Stimulated activated CD4-positive, alpha-beta T cell treated with anti-CD3 and anti-CD28 coated beads, Interleukin-1b, Interleukin-23, amount 100 ng/mL, for 4 hours (primary cell): ENCODE results near the gene TGFB1.
"Not testable (repeated sequence)": the region's sequence is repeated elsewhere in the genome, so short reads cannot be mapped to it uniquely, and the experiment has no call there.

Experiments
- DNase-seq, 2 donors: peaks; one replicate each; pipeline ENCODE4 v3.0.0-alpha.2; 2020; ENCODE audit warnings: low read depth in 2 of 2

The TGFB1 gene

GRCh38 chr19:41369769-41370168 lies 16.0 kb upstream of the TGFB1 start:
- no peak for DNase-seq

- DNase-seq, result no peak
These were observed 14.2 kb upstream of the TGFB1 start for GRCh38 chr19:41367848-41368301.

GRCh38 chr19:41366089-41366488 lies 12.4 kb upstream of the TGFB1 start:
- DNase-seq, result no peak

GRCh38 chr19:41364524-41365391 lies 11.0 kb upstream of the TGFB1 start:
- DNase-seq, result no peak

DNA sequence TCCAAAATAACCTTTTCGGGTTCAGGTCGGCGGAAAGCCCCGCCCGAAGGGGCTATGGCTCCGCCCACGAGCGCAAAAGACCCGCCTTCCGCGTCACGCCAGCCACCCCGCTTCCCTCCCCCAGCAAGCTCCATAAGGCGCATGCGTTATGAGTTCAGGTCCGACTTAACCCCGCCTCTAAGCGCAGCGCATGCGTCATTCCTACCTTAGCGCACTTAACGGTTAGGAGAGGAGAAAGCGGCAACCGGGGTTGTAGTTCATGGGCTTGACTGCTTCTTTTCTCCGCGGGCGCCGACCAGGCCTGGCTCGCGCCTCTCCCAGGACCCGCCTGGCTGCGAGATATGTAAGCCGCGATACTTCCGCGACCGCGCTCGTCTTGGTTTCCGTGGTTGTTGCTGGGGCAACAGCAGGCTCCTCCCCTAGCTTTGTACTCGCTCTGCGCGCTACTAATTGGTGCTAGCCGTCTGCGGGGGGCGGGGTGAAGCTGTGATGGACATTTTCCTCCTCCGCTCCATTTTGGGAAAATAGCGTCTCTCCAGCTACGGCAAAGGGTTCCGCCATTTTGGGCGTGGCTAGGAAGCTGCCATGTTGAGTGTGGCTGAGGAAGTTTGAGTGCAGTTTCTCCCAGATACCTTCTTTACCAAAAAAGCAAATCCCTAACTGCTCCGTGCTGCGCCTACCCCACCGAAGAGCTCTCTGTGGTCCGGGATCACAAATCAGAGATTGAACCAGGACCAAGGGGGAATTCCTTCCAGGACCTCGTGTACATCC lies 10.2 kb upstream of the TGFB1 start, which contains the start of gene B9D2:
Gene B9D2 (minus strand): TSS at position 397 of the 771 bp plus-strand sequence. CDS start 630 bp downstream, outside the sequence.
- DNase-seq, result peak; percentile 94 to 96

DNA sequence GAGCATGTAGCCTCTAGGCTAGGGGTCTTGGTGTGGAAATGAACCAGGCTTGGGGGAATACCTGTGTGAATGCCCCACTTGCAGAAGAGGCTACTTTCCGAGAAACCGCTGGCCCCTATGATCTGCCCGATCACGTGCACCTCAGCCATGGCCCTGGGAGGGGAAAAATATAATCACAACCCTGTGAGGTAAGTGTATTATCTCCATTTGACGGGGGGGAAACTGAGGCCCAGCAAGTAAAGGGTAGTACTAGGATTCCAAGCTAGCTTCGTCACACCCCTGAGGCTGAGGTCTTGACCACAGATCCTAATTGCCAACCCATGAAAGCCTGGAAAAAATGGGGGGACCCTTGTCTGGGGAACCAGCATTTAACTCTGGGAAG lies 9.6 kb upstream of the TGFB1 start:
- no peak for DNase-seq

DNA sequence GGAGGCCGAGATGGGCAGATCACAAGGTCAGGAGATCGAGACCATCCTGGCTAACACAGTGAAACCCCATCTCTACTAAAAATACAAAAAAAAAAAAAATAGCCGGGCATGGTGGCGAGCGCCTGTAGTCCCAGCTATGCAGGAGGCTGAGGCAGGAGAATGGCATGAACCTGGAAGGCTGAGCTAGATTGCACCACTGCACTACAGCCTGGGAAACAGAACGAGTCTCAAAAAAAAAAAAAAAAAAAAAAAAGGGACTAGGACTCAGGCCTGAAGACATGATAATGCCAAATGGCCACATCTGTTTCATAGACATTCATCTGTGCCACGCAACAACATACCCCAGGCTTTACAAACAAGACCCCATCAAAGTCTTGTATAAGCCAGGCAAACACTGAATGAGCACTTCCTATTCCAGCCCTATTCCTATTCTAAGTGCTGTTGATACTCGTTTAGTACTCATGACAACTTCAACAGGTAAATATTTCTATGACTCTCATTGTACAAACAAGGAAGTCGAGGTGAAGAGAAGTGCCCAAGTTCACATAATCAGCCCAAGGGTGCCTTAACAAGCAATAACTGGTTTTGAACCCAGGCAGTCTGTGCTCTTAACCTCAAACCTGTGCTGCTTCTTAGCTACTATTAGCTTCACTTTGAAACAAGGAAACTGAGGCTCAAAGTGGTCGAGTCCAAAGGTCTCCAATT lies 8.6 kb upstream of the TGFB1 start:
- DNase-seq, result no peak

GRCh38 chr19:41359741-41360140 lies 6.0 kb upstream of the TGFB1 start:
- DNase-seq, result no peak

- no peak for DNase-seq
These were observed 4.0 kb upstream of the TGFB1 start for GRCh38 chr19:41357746-41358145.

DNA sequence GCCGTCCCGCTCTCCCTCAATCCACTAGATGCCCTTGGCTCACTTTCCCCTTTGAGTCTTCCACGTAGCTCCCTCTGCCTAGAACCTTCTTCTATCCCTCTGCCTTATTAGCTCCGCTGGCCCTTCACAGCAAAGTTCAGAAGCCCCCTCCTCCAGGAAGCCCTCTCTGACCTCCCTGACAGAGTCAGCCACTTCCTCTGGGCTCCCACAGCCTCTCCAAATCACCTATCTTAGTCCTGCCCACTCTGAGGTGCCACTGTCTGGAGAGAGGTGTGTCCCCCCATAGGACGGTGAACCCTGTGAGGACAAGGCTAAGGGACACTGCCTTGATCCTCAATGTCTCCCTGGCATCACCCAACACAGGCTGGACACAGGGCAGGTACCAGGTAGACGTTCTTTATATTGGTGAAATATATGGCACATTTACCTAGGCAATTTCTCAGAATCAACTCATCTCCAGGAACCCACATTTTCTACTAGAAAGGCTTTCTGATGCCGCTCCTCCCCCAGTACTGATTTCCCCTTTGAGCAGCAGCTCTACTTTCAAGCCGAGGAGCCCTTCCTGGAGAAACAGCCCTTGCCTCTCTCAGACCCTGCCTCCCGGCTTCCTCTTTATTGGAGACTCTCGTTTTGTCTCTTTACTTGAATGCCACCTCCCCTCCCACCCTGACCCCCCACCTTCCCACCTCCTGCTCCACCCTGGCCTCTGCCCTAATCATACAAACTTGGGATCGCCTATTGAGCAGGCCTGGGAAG lies 3.4 kb upstream of the TGFB1 start:
- no peak for DNase-seq

- no peak for DNase-seq
These were observed 2.1 kb upstream of the TGFB1 start for GRCh38 chr19:41355802-41356201.

GRCh38 chr19:41355035-41355434 lies 1.3 kb upstream of the TGFB1 start:
- DNase-seq, result no peak

- DNase-seq, result no peak
These were observed 726 bp upstream of the TGFB1 start for GRCh38 chr19:41354343-41354953.

DNA sequence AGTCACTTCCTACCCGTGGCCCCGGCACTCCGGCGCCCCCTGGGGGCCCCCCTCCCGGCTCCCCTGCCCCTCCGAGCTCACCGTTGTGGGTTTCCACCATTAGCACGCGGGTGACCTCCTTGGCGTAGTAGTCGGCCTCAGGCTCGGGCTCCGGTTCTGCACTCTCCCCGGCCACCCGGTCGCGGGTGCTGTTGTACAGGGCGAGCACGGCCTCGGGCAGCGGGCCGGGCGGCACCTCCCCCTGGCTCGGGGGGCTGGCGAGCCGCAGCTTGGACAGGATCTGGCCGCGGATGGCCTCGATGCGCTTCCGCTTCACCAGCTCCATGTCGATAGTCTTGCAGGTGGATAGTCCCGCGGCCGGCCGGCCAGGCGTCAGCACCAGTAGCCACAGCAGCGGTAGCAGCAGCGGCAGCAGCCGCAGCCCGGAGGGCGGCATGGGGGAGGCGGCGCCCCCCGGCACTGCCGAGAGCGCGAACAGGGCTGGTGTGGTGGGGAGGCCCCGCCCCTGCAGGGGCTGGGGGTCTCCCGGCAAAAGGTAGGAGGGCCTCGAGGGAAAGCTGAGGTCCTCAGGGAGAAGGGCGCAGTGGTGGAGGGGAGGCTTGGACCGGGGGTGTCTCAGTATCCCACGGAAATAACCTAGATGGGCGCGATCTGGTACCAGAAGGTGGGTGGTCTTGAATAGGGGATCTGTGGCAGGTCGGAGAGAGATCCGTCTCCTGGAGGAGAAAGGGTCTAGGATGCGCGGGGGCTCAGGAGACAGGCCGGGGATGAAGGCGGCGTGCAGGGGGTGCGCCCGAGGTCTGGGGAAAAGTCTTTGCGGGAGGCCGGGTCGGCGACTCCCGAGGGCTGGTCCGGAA lies 885 bp downstream of the TGFB1 start:
- peak; percentile 74 to 75 for DNase-seq

GRCh38 chr19:41352279-41352608 lies 1.5 kb downstream of the TGFB1 start:
- DNase-seq, result no peak

GRCh38 chr19:41351339-41352245 lies 2.1 kb downstream of the TGFB1 start:
- peak; percentile 74 to 77 for DNase-seq

GRCh38 chr19:41350735-41351338 lies 2.9 kb downstream of the TGFB1 start:
- no peak for DNase-seq

- not testable (repeated sequence) for DNase-seq
These were observed 6.8 kb downstream of the TGFB1 start for GRCh38 chr19:41346916-41347315.

DNA sequence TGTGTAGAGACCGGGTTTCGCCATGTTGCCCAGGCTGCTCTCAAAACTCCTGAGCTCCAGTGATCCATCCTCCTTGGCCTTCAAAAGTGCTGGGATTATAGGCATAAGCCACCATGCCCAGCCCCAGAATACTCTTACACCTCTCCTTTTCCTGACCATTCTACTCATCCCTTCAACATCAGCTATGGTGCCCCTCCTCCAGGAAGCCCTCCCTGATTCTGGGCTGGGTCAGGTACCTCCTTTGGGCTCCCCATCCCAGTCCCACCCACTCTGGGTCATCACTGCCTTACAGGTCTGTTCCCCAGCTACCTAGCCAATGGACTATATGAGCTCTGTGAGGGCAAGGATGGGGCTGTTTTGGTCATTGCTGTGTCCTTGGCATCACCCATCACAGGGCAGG lies 9.6 kb downstream of the TGFB1 start:
- DNase-seq, result no peak
